HG02798 (cell line): ENCODE results near the gene PDE4D.

Experiments used
- ATAC-seq: cut with Tn5 transposase; IDR thresholded peaks from one replicate; pipeline ENCODE4 v1.9.1; 2021; ENCODE audit warnings: mild to moderate bottlenecking; ENCODE audit not compliant: unreplicated experiment, poor library complexity

PDE4D gene

GRCh38 chr5:59218424-59219045 lies 675.0 kb downstream of the PDE4D start:
- ATAC-seq, result no peak

- no peak for ATAC-seq
Measured at GRCh38 chr5:59216841-59217240, 676.7 kb downstream of the PDE4D start.

GRCh38 chr5:59212596-59212995 lies 680.9 kb downstream of the PDE4D start:
- no peak for ATAC-seq

GRCh38 chr5:59209758-59210359 lies 683.7 kb downstream of the PDE4D start:
- no peak for ATAC-seq

GRCh38 chr5:59208474-59208873 lies 685.1 kb downstream of the PDE4D start:
- no peak for ATAC-seq

GRCh38 chr5:59207401-59207800 lies 686.1 kb downstream of the PDE4D start:
- no peak for ATAC-seq

- no peak for ATAC-seq
Measured at GRCh38 chr5:59206132-59206581, 687.4 kb downstream of the PDE4D start.

GRCh38 chr5:59204114-59204897 lies 689.2 kb downstream of the PDE4D start:
- ATAC-seq, result no peak

- no peak for ATAC-seq
Measured at GRCh38 chr5:59199868-59200267, 693.7 kb downstream of the PDE4D start.

- no peak for ATAC-seq
Measured at GRCh38 chr5:59198832-59199231, 694.7 kb downstream of the PDE4D start.

- no peak for ATAC-seq
Measured at GRCh38 chr5:59198365-59198764, 695.2 kb downstream of the PDE4D start.

GRCh38 chr5:59197911-59198310 lies 695.6 kb downstream of the PDE4D start:
- no peak for ATAC-seq

- ATAC-seq, result no peak
Measured at GRCh38 chr5:59193616-59194319, 699.8 kb downstream of the PDE4D start.

- ATAC-seq, result no peak
Measured at GRCh38 chr5:59190746-59191145, 702.8 kb downstream of the PDE4D start.

- ATAC-seq, result no peak
Measured at GRCh38 chr5:59189472-59190244, 703.9 kb downstream of the PDE4D start.

GRCh38 chr5:59188419-59189225 lies 704.9 kb downstream of the PDE4D start:
- ATAC-seq, result peak; percentile 79

GRCh38 chr5:59187857-59188256 lies 705.7 kb downstream of the PDE4D start:
- peak; percentile 59 for ATAC-seq

- ATAC-seq, result no peak
Measured at GRCh38 chr5:59186623-59187022, 706.9 kb downstream of the PDE4D start.

- ATAC-seq, result no peak
Measured at GRCh38 chr5:59185757-59186385, 707.7 kb downstream of the PDE4D start.
